Gastrocnemius medialis (tissue), 4 donors: Measurements from ENCODE around the gene LHPP. TPM values are rescaled to one million over a fixed set of nuclear protein-coding genes. Genes with fewer than 3 reads are reported as not detected.

ENCODE experiments used
- ATAC-seq, 2 donors: fragments of 150-250 bp; one replicate each; pipeline ENCODE4 v1.9.1; 2016
- DNase-seq, 2 donors: peaks; one replicate each; pipeline ENCODE4 v3.0.0-alpha.2; 2019
- H3K27ac ChIP-seq, 4 donors: fragments of 200-600 bp; sonication (generic); 1 replicate in 1 of 4; 2 replicates in 3 of 4; pipeline ENCODE4 v1.5.1; 2016 to 2018; ENCODE audit warnings: mild to moderate bottlenecking in 2 of 4, moderate library complexity in 1 of 4
- H3K27me3 ChIP-seq, 3 donors: fragments of 200-600 bp; sonication (generic) in 2 of 3; 1 replicate in 1 of 3; 2 replicates in 2 of 3; pipeline versions ENCODE4 v1.5.1 to v1.6.0; 2016 to 2019; ENCODE audit warnings: mild to moderate bottlenecking in 1 of 3, moderate library complexity in 1 of 3
- H3K36me3 ChIP-seq, 2 donors: fragments of 200-600 bp; sonication (generic) in 1 of 2; one replicate each; pipeline ENCODE4 v1.5.1; 2017 to 2018
- H3K4me1 ChIP-seq, 2 donors: fragments of 200-600 bp; sonication (generic) in 1 of 2; one replicate each; pipeline ENCODE4 v1.5.1; 2016 to 2017; ENCODE audit warnings: mild to moderate bottlenecking in 2 of 2
- H3K4me3 ChIP-seq, 4 donors: fragments of 200-600 bp; sonication (generic) in 3 of 4; 1 replicate in 1 of 4; 2 replicates in 3 of 4; pipeline ENCODE4 v1.5.1; 2016 to 2019; ENCODE audit warnings: mild to moderate bottlenecking in 2 of 4
- H3K9me3 ChIP-seq, 3 donors: fragments of 200-600 bp; sonication (generic) in 2 of 3; 1 replicate in 1 of 3; 2 replicates in 2 of 3; pipeline ENCODE4 v1.5.1; 2016 to 2019
- POLR2A ChIP-seq, 2 donors: fragments of 450-650 bp; IDR thresholded peaks; one replicate each; pipeline ENCODE4 v1.6.1; 2017; ENCODE audit warnings: antibody characterized with exemption in 2 of 2, mild to moderate bottlenecking in 2 of 2, moderate library complexity in 2 of 2
- in situ Hi-C, 4 donors: fragments of 200-750 bp; cut with MboI; loops; one replicate each; pipeline versions ENCODE4 v1.15.0 to v1.8.0; 2017; ENCODE audit warnings: low sequenced_read_pairs in 4 of 4
- intact Hi-C: fragments of 100-400 bp; cut with DNase I; formaldehyde crosslinking; loops from one replicate; pipeline ENCODE4 v1.15.1; 2023; ENCODE audit warnings: low total_unique reads
- total RNA-seq, 4 donors: library from RNA; depleted of rRNA; stranded (reverse); fragments of >200 nt; gene quantifications; one replicate each; pipeline versions ENCODE4 v1.1.0 to v1.2.3, GENCODE V29; 2016
- TF ChIP-seq, protein P1 (sequence below), 5 experiments: fragments of 450-650 bp in 3 of 5; fragments of 200-600 bp in 2 of 5; sonication (generic) in 2 of 5; IDR thresholded peaks in 4 of 5; conservative IDR thresholded peaks in 1 of 5; 1 replicate in 4 of 5; 2 replicates in 1 of 5; pipeline ENCODE4 v1.5.1; 2016 to 2019; ENCODE audit warnings: antibody characterized with exemption in 5 of 5, mild to moderate bottlenecking in 3 of 5, moderate library complexity in 3 of 5

The LHPP gene
- total RNA-seq, 4 donors from 2014 or later = 4.9 to 16.0 (median 12.2) TPM

DNA sequence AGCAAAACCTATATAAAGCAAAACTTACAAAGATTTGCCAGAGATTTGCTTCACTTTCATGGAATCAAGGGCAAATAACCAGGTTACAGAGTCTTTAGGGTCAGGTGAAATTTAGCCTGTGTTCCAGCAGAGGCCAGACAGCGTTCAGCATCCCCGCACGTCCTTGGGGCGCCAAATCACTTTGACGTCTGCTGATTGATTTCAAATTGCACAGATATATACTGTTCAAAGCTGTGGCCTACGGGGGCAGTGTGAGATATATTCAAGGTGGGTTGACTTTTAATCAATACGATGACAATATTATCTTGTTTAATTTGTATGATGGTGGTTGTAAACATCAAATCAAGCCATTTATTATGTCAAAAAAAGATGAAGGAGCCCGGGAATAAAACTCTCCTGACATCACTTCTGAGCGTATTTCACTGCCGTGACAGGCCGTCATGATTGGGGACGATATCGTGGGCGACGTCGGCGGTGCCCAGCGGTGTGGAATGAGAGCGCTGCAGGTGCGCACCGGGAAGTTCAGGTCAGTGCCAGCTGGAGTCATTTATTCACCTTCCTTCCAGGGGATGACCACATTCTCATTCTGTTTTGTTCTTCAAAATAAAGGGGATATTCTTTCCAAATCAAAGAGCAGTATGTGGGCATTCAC lies 55.2 kb downstream of the LHPP start:
- intact Hi-C loops = no loop called here
- no peak overlapping the region for H3K4me3 ChIP-seq
- no peaks in the 10 kb centered on the region for H3K27me3 ChIP-seq
- H3K27ac ChIP-seq = no peak overlapping the region
- H3K4me1 ChIP-seq = peaks cover under 1 to 9% of the 10 kb centered on the region in 2 donors
- in situ Hi-C loops = no loop called here
- TF ChIP-seq, protein P1, sequence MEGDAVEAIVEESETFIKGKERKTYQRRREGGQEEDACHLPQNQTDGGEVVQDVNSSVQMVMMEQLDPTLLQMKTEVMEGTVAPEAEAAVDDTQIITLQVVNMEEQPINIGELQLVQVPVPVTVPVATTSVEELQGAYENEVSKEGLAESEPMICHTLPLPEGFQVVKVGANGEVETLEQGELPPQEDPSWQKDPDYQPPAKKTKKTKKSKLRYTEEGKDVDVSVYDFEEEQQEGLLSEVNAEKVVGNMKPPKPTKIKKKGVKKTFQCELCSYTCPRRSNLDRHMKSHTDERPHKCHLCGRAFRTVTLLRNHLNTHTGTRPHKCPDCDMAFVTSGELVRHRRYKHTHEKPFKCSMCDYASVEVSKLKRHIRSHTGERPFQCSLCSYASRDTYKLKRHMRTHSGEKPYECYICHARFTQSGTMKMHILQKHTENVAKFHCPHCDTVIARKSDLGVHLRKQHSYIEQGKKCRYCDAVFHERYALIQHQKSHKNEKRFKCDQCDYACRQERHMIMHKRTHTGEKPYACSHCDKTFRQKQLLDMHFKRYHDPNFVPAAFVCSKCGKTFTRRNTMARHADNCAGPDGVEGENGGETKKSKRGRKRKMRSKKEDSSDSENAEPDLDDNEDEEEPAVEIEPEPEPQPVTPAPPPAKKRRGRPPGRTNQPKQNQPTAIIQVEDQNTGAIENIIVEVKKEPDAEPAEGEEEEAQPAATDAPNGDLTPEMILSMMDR (IDR thresholded peaks at IDR 0.05 in 4 of 5, conservative IDR thresholded peaks at IDR 0.05 in 1 of 5) = no peak
- TF ChIP-seq POLR2A (IDR thresholded peaks at IDR 0.05) = no peak
- no peaks in the 10 kb centered on the region for H3K36me3 ChIP-seq
- ATAC-seq (no peak), DNase-seq (no peak)
- no peaks in the 10 kb centered on the region for H3K9me3 ChIP-seq

DNA sequence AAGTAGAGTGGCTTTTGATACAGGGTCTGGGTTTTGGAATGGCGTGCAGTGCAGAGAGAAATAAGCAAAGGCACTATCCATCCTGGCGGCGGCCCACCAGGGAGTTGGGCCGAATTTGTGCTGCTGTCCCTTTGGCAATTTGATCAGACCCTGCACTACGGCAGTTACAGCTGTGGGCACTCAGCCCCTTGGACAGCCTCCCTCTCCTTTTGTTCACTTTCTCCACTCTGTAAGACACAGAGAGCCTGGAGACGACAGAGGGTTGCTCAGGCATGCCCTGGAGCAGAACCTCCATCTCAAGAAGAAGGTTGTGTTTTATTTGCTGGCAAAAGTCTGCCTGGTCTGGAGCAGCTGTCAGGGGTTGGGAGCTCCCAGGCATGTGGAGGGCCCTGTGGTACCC lies 55.8 kb downstream of the LHPP start:
- no peak overlapping the region for H3K4me3 ChIP-seq
- intact Hi-C loops = no loop called here
- H3K36me3 ChIP-seq = no peaks in the 10 kb centered on the region
- DNase-seq (no peak), ATAC-seq (no peak)
- H3K9me3 ChIP-seq = no peaks in the 10 kb centered on the region
- H3K27me3 ChIP-seq = no peaks in the 10 kb centered on the region
- in situ Hi-C loops = no loop called here
- TF ChIP-seq POLR2A (IDR thresholded peaks at IDR 0.05) = no peak
- TF ChIP-seq, protein P1 (IDR thresholded peaks at IDR 0.05 in 4 of 5, conservative IDR thresholded peaks at IDR 0.05 in 1 of 5) = no peak
- peaks cover 6 to 11% of the 10 kb centered on the region in 2 donors for H3K4me1 ChIP-seq
- no peak overlapping the region for H3K27ac ChIP-seq

DNA sequence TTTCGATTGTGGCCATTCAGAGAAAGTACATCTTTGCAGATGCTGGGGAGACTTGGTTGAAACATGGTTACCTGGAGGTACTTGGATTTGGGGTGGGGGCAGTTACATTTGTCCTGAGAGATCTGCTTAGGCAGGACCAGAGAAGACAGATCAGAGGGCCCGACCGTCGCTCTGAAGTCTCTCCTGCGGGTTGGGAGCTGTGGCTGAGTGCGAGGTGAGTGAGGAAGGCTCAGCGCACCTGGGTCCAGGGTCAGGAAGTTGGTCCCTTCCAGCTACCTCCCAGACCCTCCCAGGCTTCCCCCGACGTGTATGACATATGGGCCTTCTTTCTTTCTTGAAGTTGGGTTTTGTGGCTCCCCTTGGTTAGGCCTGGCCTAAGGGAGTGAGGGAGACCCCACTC lies 56.3 kb downstream of the LHPP start:
- in situ Hi-C loops (no loop called here), intact Hi-C loops (no loop called here)
- Histone ChIP-seq H3K27ac (no peak overlapping the region), H3K27me3 (no peaks in the 10 kb centered on the region), H3K4me1 (peaks cover 6 to 11% of the 10 kb centered on the region in 2 donors), H3K4me3 (no peak overlapping the region), H3K9me3 (no peaks in the 10 kb centered on the region), H3K36me3 (no peaks in the 10 kb centered on the region)
- no peak for DNase-seq
- no peak for ATAC-seq
- TF ChIP-seq POLR2A (IDR thresholded peaks at IDR 0.05) = no peak
- TF ChIP-seq, protein P1 (IDR thresholded peaks at IDR 0.05 in 4 of 5, conservative IDR thresholded peaks at IDR 0.05 in 1 of 5) = no peak

DNA sequence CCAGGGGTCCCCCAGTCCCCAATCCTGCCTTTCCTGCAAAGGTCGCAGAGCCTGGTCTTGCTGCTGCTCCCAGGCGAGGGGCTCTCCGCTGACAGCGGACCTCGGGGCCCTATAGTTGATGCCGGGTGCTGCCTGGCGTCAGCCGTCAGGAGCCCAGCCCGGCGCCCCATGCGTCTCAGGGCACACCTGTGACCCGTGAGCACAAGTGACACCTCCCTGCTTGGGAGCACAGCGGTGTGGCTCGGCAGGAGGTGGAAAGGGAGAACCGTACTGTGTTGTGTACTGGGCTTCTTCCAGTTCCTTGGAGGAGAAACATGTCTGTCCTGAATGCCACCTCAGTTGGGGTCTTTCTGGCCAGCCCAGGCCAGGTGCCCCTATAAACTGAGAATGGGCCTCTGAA lies 56.7 kb downstream of the LHPP start:
- Histone ChIP-seq H3K4me1 (peaks cover 6 to 11% of the 10 kb centered on the region in 2 donors), H3K9me3 (no peaks in the 10 kb centered on the region), H3K36me3 (no peaks in the 10 kb centered on the region), H3K27me3 (no peaks in the 10 kb centered on the region), H3K4me3 (no peak overlapping the region), H3K27ac (no peak overlapping the region)
- no peak for ATAC-seq
- TF ChIP-seq, protein P1 (IDR thresholded peaks at IDR 0.05 in 4 of 5, conservative IDR thresholded peaks at IDR 0.05 in 1 of 5) = no peak
- TF ChIP-seq POLR2A (IDR thresholded peaks at IDR 0.05) = no peak
- intact Hi-C loops (no loop called here), in situ Hi-C loops (no loop called here)
- DNase-seq = no peak
